Progenitor cell of endocrine pancreas (in vitro differentiated cells): ENCODE measurements around the gene SATB2. TPM values are rescaled to one million over a fixed set of nuclear protein-coding genes. Genes with fewer than 3 reads are reported as not detected.

Source experiments
- DNase-seq: peaks from one replicate; pipeline ENCODE4 v3.0.0; 2021; ENCODE audit warnings: low spot score; ENCODE audit not compliant: unreplicated experiment
- H3K27ac Mint-ChIP-seq: 2 replicates; pipeline ENCODE4 v1.8.0; 2021; ENCODE audit warnings: mild to moderate bottlenecking, moderate library complexity, mixed read lengths
- H3K27me3 Mint-ChIP-seq: 2 replicates; pipeline ENCODE4 v1.8.0; 2021; ENCODE audit warnings: mixed read lengths
- H3K36me3 Mint-ChIP-seq: 2 replicates; pipeline ENCODE4 v1.8.0; 2022; ENCODE audit warnings: mixed read lengths; ENCODE audit not compliant: insufficient read depth
- H3K4me1 Mint-ChIP-seq: 2 replicates; pipeline ENCODE4 v1.8.0; 2021; ENCODE audit warnings: low read depth, mixed read lengths
- H3K4me3 Mint-ChIP-seq: 2 replicates; pipeline ENCODE4 v1.8.0; 2021; ENCODE audit warnings: low read depth, mild to moderate bottlenecking, moderate library complexity, mixed read lengths
- H3K9me3 Mint-ChIP-seq: 2 replicates; pipeline ENCODE4 v1.8.0; 2021; ENCODE audit warnings: low read depth, mixed read lengths
- CTCF ChIP-seq: fragments of 200-600 bp; sonication (generic); IDR thresholded peaks from one replicate; pipeline ENCODE4 v1.5.0; 2021; ENCODE audit warnings: antibody characterized with exemption, mild to moderate bottlenecking; ENCODE audit not compliant: unreplicated experiment
- total RNA-seq: library from RNA; stranded (reverse); gene quantifications from 2 replicates; pipeline ENCODE4 v1.2.1, GENCODE V29; 2021

SATB2 gene
- total RNA-seq, 1 donor from 2014 or later: 4.4 TPM

GRCh38 chr2:199395311-199395710, 62.4 kb downstream of the SATB2 start:
- no peaks in the 10 kb centered on the region for H3K9me3 Mint-ChIP-seq
- TF ChIP-seq CTCF: no peak
- no peaks in the 10 kb centered on the region for H3K36me3 Mint-ChIP-seq
- no peak overlapping the region for H3K27ac Mint-ChIP-seq
- H3K4me1 Mint-ChIP-seq: no peaks in the 10 kb centered on the region
- DNase-seq: no peak
- H3K27me3 Mint-ChIP-seq: no peaks in the 10 kb centered on the region
- no peak overlapping the region for H3K4me3 Mint-ChIP-seq

GRCh38 chr2:199392363-199392762, 65.4 kb downstream of the SATB2 start:
- Mint-ChIP-seq H3K9me3 (no peaks in the 10 kb centered on the region), H3K27me3 (no peaks in the 10 kb centered on the region), H3K4me3 (no peak overlapping the region), H3K4me1 (no peaks in the 10 kb centered on the region), H3K36me3 (no peaks in the 10 kb centered on the region), H3K27ac (no peak overlapping the region)
- no peak for DNase-seq
- TF ChIP-seq CTCF: no peak

- H3K4me3 Mint-ChIP-seq: no peak overlapping the region
Observed at GRCh38 chr2:199388728-199389268, 68.9 kb downstream of the SATB2 start.

GRCh38 chr2:199384043-199384442, 73.7 kb downstream of the SATB2 start:
- H3K4me3 Mint-ChIP-seq: no peak overlapping the region
- no peaks in the 10 kb centered on the region for H3K27me3 Mint-ChIP-seq
- no peaks in the 10 kb centered on the region for H3K36me3 Mint-ChIP-seq
- no peak for TF ChIP-seq CTCF
- no peaks in the 10 kb centered on the region for H3K9me3 Mint-ChIP-seq
- H3K4me1 Mint-ChIP-seq: no peaks in the 10 kb centered on the region
- no peak for DNase-seq
- no peak overlapping the region for H3K27ac Mint-ChIP-seq

More at GRCh38 chr2:199388728-199389268, 68.9 kb downstream of the SATB2 start:
- no peak for DNase-seq
- Mint-ChIP-seq H3K27ac (no peak overlapping the region), H3K27me3 (no peaks in the 10 kb centered on the region), H3K9me3 (no peaks in the 10 kb centered on the region), H3K4me1 (no peaks in the 10 kb centered on the region), H3K36me3 (no peaks in the 10 kb centered on the region)
- TF ChIP-seq CTCF: no peak

- H3K36me3 Mint-ChIP-seq: no peaks in the 10 kb centered on the region
- no peak overlapping the region for H3K27ac Mint-ChIP-seq
- DNase-seq: no peak
- no peak for TF ChIP-seq CTCF
- no peaks in the 10 kb centered on the region for H3K9me3 Mint-ChIP-seq
- H3K4me1 Mint-ChIP-seq: no peaks in the 10 kb centered on the region
- H3K4me3 Mint-ChIP-seq: no peak overlapping the region
- H3K27me3 Mint-ChIP-seq: no peaks in the 10 kb centered on the region
Observed at GRCh38 chr2:199383021-199383420, 74.7 kb downstream of the SATB2 start.
